ENCODE results near the gene ARHGEF40.

The ARHGEF40 gene

GRCh38 chr14:21105095-21105494 lies 35.0 kb downstream of the ARHGEF40 start:
- Mint-ChIP-seq H3K27me3 (ENCODE audit: low read depth, poor library complexity) (no peaks in the 10 kb centered on the region), H3K9me3 (no peaks in the 10 kb centered on the region), H3K27ac (peak overlapping the region; percentile 93), H3K36me3 (ENCODE audit: low read depth) (no peaks in the 10 kb centered on the region), H3K4me1 (peaks cover 88% of the 10 kb centered on the region), H3K4me3 (peak overlapping the region; percentile 89)
- TF ChIP-seq, protein P1, sequence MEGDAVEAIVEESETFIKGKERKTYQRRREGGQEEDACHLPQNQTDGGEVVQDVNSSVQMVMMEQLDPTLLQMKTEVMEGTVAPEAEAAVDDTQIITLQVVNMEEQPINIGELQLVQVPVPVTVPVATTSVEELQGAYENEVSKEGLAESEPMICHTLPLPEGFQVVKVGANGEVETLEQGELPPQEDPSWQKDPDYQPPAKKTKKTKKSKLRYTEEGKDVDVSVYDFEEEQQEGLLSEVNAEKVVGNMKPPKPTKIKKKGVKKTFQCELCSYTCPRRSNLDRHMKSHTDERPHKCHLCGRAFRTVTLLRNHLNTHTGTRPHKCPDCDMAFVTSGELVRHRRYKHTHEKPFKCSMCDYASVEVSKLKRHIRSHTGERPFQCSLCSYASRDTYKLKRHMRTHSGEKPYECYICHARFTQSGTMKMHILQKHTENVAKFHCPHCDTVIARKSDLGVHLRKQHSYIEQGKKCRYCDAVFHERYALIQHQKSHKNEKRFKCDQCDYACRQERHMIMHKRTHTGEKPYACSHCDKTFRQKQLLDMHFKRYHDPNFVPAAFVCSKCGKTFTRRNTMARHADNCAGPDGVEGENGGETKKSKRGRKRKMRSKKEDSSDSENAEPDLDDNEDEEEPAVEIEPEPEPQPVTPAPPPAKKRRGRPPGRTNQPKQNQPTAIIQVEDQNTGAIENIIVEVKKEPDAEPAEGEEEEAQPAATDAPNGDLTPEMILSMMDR (IDR thresholded peaks at IDR 0.05) = no peak
- no peak for DNase-seq

GRCh38 chr14:21106176-21106497 lies 36.0 kb downstream of the ARHGEF40 start:
- Mint-ChIP-seq H3K27me3 (ENCODE audit: low read depth, poor library complexity) (no peaks in the 10 kb centered on the region), H3K4me1 (peaks cover 90% of the 10 kb centered on the region)
- no peak for DNase-seq

DNA sequence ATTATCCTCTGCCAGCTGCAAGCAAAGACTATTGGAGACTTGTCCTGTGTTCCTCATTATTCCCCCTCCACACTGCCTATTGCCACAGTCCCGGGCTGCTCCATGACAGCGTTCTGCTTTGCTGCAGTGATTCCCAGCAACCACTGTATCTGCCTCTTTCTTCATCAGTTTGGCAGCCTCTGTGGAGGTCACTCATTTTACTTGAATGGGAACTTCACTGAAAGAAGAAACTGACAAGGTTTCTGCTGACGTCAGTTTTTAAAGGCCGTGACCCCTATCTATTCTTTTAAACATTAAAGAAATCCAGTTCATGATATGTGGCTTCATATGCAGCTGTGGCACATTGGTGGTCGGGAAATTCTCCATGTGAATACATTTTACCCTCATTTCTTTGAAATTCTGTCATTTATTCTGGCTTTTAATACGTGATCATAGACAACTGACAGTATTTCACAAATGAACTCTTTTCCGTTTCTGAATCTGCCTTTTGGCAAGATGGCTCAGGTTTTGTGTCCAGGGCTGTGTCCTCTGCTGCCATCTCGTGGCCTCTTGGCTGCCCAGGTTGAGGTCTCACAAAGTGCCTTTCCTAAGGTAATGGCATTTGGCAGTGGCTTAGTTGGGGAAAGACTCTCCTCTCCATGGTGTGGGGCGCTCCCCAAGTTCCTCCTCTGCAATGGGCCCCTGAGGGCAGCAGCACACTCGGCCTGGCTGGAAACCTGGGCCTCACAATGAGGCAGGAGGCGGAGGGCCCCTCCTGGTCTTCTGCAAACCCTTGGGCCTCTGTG lies 36.6 kb downstream of the ARHGEF40 start:
- no peaks in the 10 kb centered on the region for H3K27me3 Mint-ChIP-seq (ENCODE audit: low read depth, poor library complexity)
- no peaks in the 10 kb centered on the region for H3K36me3 Mint-ChIP-seq (ENCODE audit: low read depth)
- no peaks in the 10 kb centered on the region for H3K9me3 Mint-ChIP-seq
- peak overlapping the region; percentile 88 for H3K27ac Mint-ChIP-seq
- peak overlapping the region; percentile 73 for H3K4me3 Mint-ChIP-seq
- TF ChIP-seq, protein P1 (IDR thresholded peaks at IDR 0.05) = peak; percentile 86
- H3K4me1 Mint-ChIP-seq = peaks cover 84% of the 10 kb centered on the region
- peak; percentile 81 for DNase-seq

More at GRCh38 chr14:21106176-21106497, 36.0 kb downstream of the ARHGEF40 start:
- TF ChIP-seq, protein P1 (IDR thresholded peaks at IDR 0.05) = no peak
- Mint-ChIP-seq H3K27ac (no peak overlapping the region), H3K4me3 (no peak overlapping the region), H3K36me3 (ENCODE audit: low read depth) (no peaks in the 10 kb centered on the region), H3K9me3 (no peaks in the 10 kb centered on the region)

DNA sequence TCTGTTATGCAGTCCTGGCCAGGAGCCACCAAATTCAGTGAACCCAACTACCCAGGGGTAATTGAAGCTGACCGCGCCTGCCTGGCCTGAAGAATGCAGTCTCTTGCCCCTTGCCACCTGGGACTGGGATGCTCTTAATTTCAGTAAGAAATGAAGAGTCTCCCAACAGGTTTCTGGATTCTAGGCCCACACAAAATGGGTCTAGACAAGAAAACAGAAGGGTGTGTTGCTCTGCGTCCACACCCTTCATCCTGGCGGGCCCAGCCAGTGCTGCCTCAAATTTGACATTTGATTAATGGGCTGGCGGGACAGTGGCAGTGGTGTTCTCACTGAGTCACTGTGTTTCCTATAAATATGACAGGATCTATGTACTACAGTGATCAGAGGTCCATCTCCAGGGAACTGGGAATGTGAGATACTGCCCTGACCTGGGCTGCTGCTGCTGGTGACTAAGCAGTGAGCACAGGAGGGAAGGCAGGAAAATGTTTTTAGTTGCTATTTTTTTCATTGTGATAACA lies 37.2 kb downstream of the ARHGEF40 start:
- Mint-ChIP-seq H3K27me3 (ENCODE audit: low read depth, poor library complexity) (no peaks in the 10 kb centered on the region), H3K27ac (peak overlapping the region; percentile 88), H3K36me3 (ENCODE audit: low read depth) (no peaks in the 10 kb centered on the region), H3K9me3 (no peaks in the 10 kb centered on the region), H3K4me1 (peaks cover 84% of the 10 kb centered on the region), H3K4me3 (no peak overlapping the region)
- no peak for DNase-seq
- TF ChIP-seq, protein P1 (IDR thresholded peaks at IDR 0.05) = no peak

DNA sequence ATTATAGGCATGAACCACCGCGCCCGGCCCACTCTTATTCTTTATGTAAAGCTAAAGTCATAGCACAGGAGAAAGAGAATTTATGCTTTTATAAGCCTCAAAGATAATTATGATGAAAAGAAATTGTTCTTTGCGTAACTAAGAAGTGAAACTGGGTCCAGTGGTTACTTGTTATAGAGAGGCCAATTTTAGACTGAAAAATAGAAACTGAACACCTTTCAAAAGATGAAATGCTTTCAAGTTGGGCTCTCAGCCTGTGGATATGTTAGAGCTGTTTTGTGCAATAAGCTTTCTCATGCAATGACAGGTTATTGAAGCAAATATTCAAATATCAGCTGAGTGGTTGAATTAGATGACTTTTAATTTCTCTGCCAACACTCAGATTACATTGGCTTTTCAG lies 38.7 kb downstream of the ARHGEF40 start:
- Mint-ChIP-seq H3K4me3 (no peak overlapping the region), H3K36me3 (ENCODE audit: low read depth) (no peaks in the 10 kb centered on the region)

More for the DNA sequence above, 38.7 kb downstream of the ARHGEF40 start:
- Mint-ChIP-seq H3K27me3 (ENCODE audit: low read depth, poor library complexity) (peaks cover 2% of the 10 kb centered on the region), H3K9me3 (no peaks in the 10 kb centered on the region), H3K27ac (no peak overlapping the region), H3K4me1 (peaks cover 74% of the 10 kb centered on the region)
- TF ChIP-seq, protein P1 (IDR thresholded peaks at IDR 0.05) = no peak
- no peak for DNase-seq

Data from nephron progenitor cell (in vitro differentiated cells).